ENCODE data around the gene SYCE1L. TPM values are rescaled to one million over a fixed set of nuclear protein-coding genes. Genes with fewer than 3 reads are reported as not detected.

Gene SYCE1L
- total and polyA plus RNA-seq, 2 donors (not counting 1 experiment from before 2014, with no cell fraction given): 0.46 to 12.0 TPM

- Histone ChIP-seq H3K27ac (ENCODE audit: low read length in 2 of 2) (no peak overlapping the region), H3K4me2 (replicated peaks; ENCODE audit: low read depth, low read length, poor library complexity, severe bottlenecking) (no peak overlapping the region), H3K9me3 (ENCODE audit: control extremely low read depth in 1 of 3, control insufficient read depth in 2 of 3, insufficient read depth in 1 of 3, low read length in 2 of 3) (no peaks in the 10 kb centered on the region), H3K36me3 (replicated peaks in 1 of 2; ENCODE audit: control extremely low read depth in 1 of 2, control insufficient read depth in 1 of 2, extremely low read depth in 1 of 2, insufficient read depth in 2 of 2, low read length in 1 of 2) (no peaks in the 10 kb centered on the region), H3K4me1 (ENCODE audit: control insufficient read depth in 2 of 2, insufficient read depth in 2 of 2, low read length in 2 of 2) (no peaks in the 10 kb centered on the region), H3K9ac (ENCODE audit: low read length) (no peak overlapping the region), H3K27me3 (replicated peaks in 1 of 4; ENCODE audit: control extremely low read depth in 1 of 4, control insufficient read depth in 3 of 4, insufficient read depth in 4 of 4, low read length in 3 of 4) (peaks cover 0 to 3% (median 0%) of the 10 kb centered on the region in 4 experiments), H2AFZ (ENCODE audit: insufficient read depth, low read depth, low read length, poor library complexity, severe bottlenecking) (no peak overlapping the region), H4K20me1 (ENCODE audit: control insufficient read depth, insufficient read depth, low read length, poor library complexity, severe bottlenecking) (no peaks in the 10 kb centered on the region), H3K79me2 (ENCODE audit: control insufficient read depth, insufficient read depth, low read length) (no peaks in the 10 kb centered on the region), H3K4me3 (ENCODE audit: control extremely low read depth in 1 of 5, extremely low read depth in 1 of 5, insufficient read depth in 1 of 5, low read depth in 2 of 5, low read length in 4 of 5) (no peak overlapping the region)
- Mint-ChIP-seq H3K9me3 (ENCODE audit: insufficient read depth) (no peaks in the 10 kb centered on the region), H3K4me3 (no peak overlapping the region), H3K27me3 (peaks cover 7% of the 10 kb centered on the region), H3K4me1 (no peaks in the 10 kb centered on the region), H3K27ac (no peak overlapping the region)
- CTCF ChIA-PET: no interaction called here
- POLR2A ChIA-PET: no interaction called here
- ATAC-seq (ENCODE audit: low read depth) (no peak), DNase-seq (no peak)
- TF ChIP-seq CTCF (IDR thresholded peaks at IDR 0.05): no peak
- no peak for TF ChIP-seq EZH2 (IDR thresholded peaks at IDR 0.05; ENCODE audit: borderline replicate concordance, insufficient read depth, low read depth, low read length, poor library complexity, severe bottlenecking)
- intact Hi-C loops (cut with micrococcal nuclease): no loop called here
- 100% methylated on average over 2 of the region's 3 CpGs for WGBS (ENCODE audit: insufficient coverage)
Observed at GRCh38 chr16:77225182-77225581, 26.0 kb downstream of the SYCE1L start.

- no peak for TF ChIP-seq CTCF (IDR thresholded peaks at IDR 0.05)
- WGBS (ENCODE audit: insufficient coverage): 58% methylated on average over 1 of the region's 5 CpGs
- CTCF ChIA-PET: interaction anchor here (1.0 to 1.2 kb wide), 3 partner anchors 9 to 49 kb away, joined by 3 to 7 read pairs (median 3); no protein-coding TSS in a partner anchor
- Histone ChIP-seq H3K4me1 (ENCODE audit: control insufficient read depth in 2 of 2, insufficient read depth in 2 of 2, low read length in 2 of 2) (no peaks in the 10 kb centered on the region), H3K27me3 (replicated peaks in 1 of 4; ENCODE audit: control extremely low read depth in 1 of 4, control insufficient read depth in 3 of 4, insufficient read depth in 4 of 4, low read length in 3 of 4) (peaks cover 0 to 3% (median 1%) of the 10 kb centered on the region in 4 experiments), H3K9me3 (ENCODE audit: control extremely low read depth in 1 of 3, control insufficient read depth in 2 of 3, insufficient read depth in 1 of 3, low read length in 2 of 3) (no peaks in the 10 kb centered on the region), H3K79me2 (ENCODE audit: control insufficient read depth, insufficient read depth, low read length) (no peaks in the 10 kb centered on the region), H2AFZ (ENCODE audit: insufficient read depth, low read depth, low read length, poor library complexity, severe bottlenecking) (no peak overlapping the region), H3K4me3 (ENCODE audit: control extremely low read depth in 1 of 5, extremely low read depth in 1 of 5, insufficient read depth in 1 of 5, low read depth in 2 of 5, low read length in 4 of 5) (no peak overlapping the region), H3K27ac (ENCODE audit: low read length in 2 of 2) (no peak overlapping the region), H3K36me3 (replicated peaks in 1 of 2; ENCODE audit: control extremely low read depth in 1 of 2, control insufficient read depth in 1 of 2, extremely low read depth in 1 of 2, insufficient read depth in 2 of 2, low read length in 1 of 2) (no peaks in the 10 kb centered on the region), H3K9ac (ENCODE audit: low read length) (no peak overlapping the region), H4K20me1 (ENCODE audit: control insufficient read depth, insufficient read depth, low read length, poor library complexity, severe bottlenecking) (no peaks in the 10 kb centered on the region), H3K4me2 (replicated peaks; ENCODE audit: low read depth, low read length, poor library complexity, severe bottlenecking) (no peak overlapping the region)
- no peak for DNase-seq
- Mint-ChIP-seq H3K4me3 (no peak overlapping the region), H3K9me3 (ENCODE audit: insufficient read depth) (no peaks in the 10 kb centered on the region), H3K27ac (no peak overlapping the region), H3K4me1 (no peaks in the 10 kb centered on the region), H3K27me3 (peaks cover 16% of the 10 kb centered on the region)
- POLR2A ChIA-PET: no interaction called here
- intact Hi-C loops (cut with micrococcal nuclease): no loop called here
- ATAC-seq (ENCODE audit: low read depth): no peak
Observed at GRCh38 chr16:77227745-77228144, 28.5 kb downstream of the SYCE1L start.
